WERI-Rb-1 (cell line): ENCODE results near the gene AMTN.
"Not testable (repeated sequence)": the region's sequence is repeated elsewhere in the genome, so short reads cannot be mapped to it uniquely, and the experiment has no call there.

Experiments used
- DNase-seq: peaks from one replicate; pipeline ENCODE4 v3.0.0-alpha.2; 2020
- H3K27ac ChIP-seq: fragments of 250-450 bp; sonication (Bioruptor Pico); 2 replicates; pipeline ENCODE4 v1.5.1; 2020; ENCODE audit warnings: mild to moderate bottlenecking, moderate library complexity
- H3K27me3 ChIP-seq: fragments of 250-450 bp; sonication (Bioruptor Pico); 2 replicates; pipeline ENCODE4 v1.5.1; 2021; ENCODE audit warnings: mild to moderate bottlenecking, low read depth, moderate library complexity; ENCODE audit not compliant: insufficient read depth, severe bottlenecking
- H3K36me3 ChIP-seq: fragments of 250-450 bp; sonication (Bioruptor Pico); 2 replicates; pipeline ENCODE4 v1.5.1; 2020; ENCODE audit warnings: mild to moderate bottlenecking, moderate library complexity
- H3K4me3 ChIP-seq: 2 replicates; pipeline ENCODE4 v1.5.1; 2011; ENCODE audit warnings: low read depth, mild to moderate bottlenecking, control low read depth, low read length
- H3K9me3 ChIP-seq: fragments of 250-450 bp; sonication (Bioruptor Pico); 2 replicates; pipeline ENCODE4 v1.5.1; 2021; ENCODE audit warnings: mild to moderate bottlenecking, moderate library complexity; ENCODE audit not compliant: severe bottlenecking
- TF ChIP-seq, protein P1 (sequence below): IDR thresholded peaks from 2 replicates; pipeline ENCODE4 v1.5.1; 2011; ENCODE audit warnings: low read depth, mild to moderate bottlenecking, control low read depth, inconsistent platforms, low read length

AMTN gene

DNA sequence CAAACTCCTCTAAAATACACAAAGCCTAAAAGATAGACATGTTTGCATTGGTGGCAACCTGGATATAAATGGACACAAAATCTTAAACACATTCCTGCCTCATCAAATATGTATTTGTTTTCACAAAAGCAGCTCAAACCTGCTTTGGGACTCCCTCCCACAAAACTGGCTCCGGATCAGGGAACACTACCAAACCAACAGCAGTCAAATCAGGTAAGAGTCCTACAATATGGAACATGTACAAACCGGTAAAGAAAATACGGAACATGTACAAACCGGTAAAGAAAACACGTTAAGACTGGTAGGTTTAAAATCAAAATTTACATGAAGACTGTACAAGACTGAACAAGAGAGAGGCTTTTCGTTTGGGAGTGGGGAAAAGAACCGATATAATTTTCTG, 4.3 kb downstream of the AMTN start:
- Histone ChIP-seq H3K27ac (no peak overlapping the region), H3K27me3 (no peaks in the 10 kb centered on the region), H3K36me3 (no peaks in the 10 kb centered on the region), H3K9me3 (no peaks in the 10 kb centered on the region), H3K4me3 (no peak overlapping the region)
- no peak for DNase-seq
- TF ChIP-seq, protein P1, sequence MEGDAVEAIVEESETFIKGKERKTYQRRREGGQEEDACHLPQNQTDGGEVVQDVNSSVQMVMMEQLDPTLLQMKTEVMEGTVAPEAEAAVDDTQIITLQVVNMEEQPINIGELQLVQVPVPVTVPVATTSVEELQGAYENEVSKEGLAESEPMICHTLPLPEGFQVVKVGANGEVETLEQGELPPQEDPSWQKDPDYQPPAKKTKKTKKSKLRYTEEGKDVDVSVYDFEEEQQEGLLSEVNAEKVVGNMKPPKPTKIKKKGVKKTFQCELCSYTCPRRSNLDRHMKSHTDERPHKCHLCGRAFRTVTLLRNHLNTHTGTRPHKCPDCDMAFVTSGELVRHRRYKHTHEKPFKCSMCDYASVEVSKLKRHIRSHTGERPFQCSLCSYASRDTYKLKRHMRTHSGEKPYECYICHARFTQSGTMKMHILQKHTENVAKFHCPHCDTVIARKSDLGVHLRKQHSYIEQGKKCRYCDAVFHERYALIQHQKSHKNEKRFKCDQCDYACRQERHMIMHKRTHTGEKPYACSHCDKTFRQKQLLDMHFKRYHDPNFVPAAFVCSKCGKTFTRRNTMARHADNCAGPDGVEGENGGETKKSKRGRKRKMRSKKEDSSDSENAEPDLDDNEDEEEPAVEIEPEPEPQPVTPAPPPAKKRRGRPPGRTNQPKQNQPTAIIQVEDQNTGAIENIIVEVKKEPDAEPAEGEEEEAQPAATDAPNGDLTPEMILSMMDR = no peak

DNA sequence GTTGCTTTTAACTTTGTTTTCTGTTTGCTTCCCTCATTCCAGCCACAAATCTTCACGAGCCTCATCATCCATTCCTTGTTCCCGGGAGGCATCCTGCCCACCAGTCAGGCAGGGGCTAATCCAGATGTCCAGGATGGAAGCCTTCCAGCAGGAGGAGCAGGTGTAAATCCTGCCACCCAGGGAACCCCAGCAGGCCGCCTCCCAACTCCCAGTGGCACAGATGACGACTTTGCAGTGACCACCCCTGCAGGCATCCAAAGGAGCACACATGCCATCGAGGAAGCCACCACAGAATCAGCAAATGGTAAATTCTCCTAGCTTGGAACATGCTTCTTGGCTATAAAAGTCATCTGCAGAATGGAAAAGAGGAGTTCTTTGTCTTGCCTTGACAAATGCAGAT, 12.6 kb downstream of the AMTN start:
- Histone ChIP-seq H3K27ac (no peak overlapping the region), H3K4me3 (no peak overlapping the region), H3K36me3 (no peaks in the 10 kb centered on the region), H3K9me3 (no peaks in the 10 kb centered on the region), H3K27me3 (no peaks in the 10 kb centered on the region)
- TF ChIP-seq, protein P1 = no peak
- DNase-seq = no peak

DNA sequence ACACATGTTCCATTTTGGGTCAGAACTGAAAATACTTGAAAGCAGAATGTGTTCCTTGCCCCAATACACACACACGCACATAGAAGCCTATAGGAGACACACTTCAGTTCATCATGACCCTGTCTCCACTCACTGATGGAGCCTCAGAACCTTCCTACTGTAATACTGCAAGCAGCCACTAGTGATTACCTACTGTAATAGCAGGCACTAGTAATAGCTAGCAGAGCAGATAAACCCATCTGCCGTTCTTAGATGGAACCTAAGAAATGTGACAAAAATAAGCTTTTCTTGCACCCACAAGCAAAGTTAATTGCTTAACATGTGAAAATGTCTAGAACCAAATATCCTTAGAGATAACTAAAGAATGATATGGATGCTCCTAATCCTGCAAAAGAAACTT, 13.6 kb downstream of the AMTN start:
- DNase-seq = no peak
- no peak overlapping the region for H3K27ac ChIP-seq
- TF ChIP-seq, protein P1 = 0 out of 2 replicates have a peak, but pooled peaks have one; percentile 5

DNA sequence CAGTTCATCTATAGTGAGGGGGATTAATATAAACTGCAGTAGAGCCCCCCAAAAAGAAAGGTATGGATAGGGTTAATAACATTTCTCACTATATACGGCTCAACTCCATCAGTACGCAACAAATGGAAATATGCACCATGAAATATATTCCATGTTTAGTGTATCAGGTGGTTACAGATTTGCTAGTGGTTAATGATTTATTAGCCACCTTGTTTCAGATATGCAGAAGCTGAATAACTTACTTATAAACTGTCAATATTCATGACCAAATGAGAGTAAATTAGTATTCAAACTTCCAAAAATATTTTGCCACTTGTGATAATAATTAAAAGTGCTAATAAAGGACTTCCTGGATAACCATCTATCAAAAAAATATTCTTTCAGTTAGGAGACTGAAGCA, 14.8 kb downstream of the AMTN start:
- Histone ChIP-seq H3K9me3 (no peaks in the 10 kb centered on the region), H3K36me3 (no peaks in the 10 kb centered on the region), H3K4me3 (no peak overlapping the region), H3K27ac (no peak overlapping the region), H3K27me3 (no peaks in the 10 kb centered on the region)
- no peak for DNase-seq
- TF ChIP-seq, protein P1 = no peak

More for the DNA sequence above, 13.6 kb downstream of the AMTN start:
- no peaks in the 10 kb centered on the region for H3K36me3 ChIP-seq
- H3K27me3 ChIP-seq = no peaks in the 10 kb centered on the region
- H3K4me3 ChIP-seq = no peak overlapping the region
- no peaks in the 10 kb centered on the region for H3K9me3 ChIP-seq

DNA sequence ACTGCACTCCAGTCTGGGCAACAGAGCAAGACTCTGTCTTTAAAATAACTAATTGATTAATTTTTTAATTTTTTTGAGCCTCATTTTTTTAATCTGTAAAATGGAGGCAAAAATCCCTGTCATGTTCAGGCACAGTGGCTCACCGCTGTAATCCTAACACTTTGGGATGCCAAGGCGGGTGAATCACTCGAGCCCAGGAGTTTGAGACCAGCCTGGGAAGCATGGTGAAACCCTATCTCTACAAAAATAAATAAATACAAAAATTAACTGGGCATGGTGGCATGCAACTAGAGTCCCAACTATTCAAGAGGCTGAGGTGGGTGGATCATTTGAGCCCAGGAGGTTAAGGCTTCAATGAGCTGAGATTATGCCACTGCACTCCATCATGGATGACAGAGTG, 15.4 kb downstream of the AMTN start:
- Histone ChIP-seq H3K4me3 (no peak overlapping the region), H3K9me3 (no peaks in the 10 kb centered on the region), H3K27ac (no peak overlapping the region), H3K36me3 (no peaks in the 10 kb centered on the region), H3K27me3 (no peaks in the 10 kb centered on the region)
- TF ChIP-seq, protein P1 = no peak
- no peak for DNase-seq

DNA sequence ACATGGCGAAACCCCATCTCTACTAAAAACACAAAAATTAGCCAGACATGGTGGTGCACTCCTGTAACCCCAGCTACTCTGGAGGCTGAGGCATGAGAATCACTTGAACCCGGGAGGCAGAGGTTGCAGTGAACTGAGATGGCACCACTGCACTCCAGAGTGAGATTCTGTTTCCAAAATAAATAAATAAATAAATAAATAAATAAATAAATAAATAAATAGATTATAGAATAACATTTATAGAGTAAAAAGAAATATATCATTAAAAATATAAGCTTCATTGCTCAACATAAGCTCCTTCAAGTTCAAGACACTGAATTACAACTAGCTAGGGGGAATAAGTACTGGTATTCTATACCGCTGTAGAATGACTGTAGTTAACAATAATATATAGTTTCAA, 16.5 kb downstream of the AMTN start:
- H3K36me3 ChIP-seq, DNase-seq, H3K27me3 ChIP-seq, H3K4me3 ChIP-seq, H3K27ac ChIP-seq, H3K9me3 ChIP-seq: not testable (repeated sequence)
